GM18520 (cell line): ENCODE results near the gene MYH14.

ENCODE experiments used
- ATAC-seq: cut with Tn5 transposase; IDR thresholded peaks from one replicate; pipeline ENCODE4 v1.9.1; 2021; ENCODE audit not compliant: unreplicated experiment

The MYH14 gene

DNA sequence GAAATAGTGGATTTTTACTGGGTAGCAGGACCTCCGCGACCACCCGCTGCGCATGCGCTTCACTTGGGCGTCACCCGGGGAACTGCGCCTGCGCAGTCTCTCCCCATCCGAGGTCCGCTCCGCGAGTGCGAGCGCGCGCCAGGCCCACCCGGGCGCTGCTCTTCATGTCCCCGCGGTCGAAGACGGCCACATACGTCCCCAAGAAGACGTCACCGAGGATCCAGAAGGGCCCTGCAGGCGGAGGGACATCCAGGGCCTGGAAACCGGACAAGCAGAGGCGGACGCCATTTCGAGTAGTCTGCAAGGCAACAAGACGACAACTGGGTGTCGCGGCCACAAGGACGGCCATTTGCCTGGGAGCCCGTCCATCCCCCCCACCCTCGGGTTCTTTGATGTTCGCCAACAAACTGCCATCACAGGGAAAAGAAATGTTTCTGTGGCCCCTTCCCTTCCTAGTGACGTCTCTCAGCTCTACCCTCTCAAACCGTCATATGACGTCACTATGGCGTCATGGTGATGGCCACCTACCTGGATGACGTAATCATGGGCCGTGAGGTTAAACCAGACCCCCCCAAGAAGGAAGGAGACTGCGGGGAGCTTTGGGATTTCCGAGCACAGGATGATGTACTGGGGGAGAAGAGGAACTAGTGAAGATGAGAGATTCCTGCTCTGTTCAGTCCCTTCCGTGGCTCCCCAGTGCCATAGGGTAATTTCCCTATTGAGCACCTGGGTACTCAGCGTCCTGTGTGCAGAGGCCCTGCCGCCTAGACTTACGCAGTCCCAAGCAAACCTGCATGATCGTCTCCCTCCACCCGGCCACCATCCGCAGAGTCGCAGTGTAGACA is 155.3 kb downstream of the MYH14 start:
- no peak for ATAC-seq

DNA sequence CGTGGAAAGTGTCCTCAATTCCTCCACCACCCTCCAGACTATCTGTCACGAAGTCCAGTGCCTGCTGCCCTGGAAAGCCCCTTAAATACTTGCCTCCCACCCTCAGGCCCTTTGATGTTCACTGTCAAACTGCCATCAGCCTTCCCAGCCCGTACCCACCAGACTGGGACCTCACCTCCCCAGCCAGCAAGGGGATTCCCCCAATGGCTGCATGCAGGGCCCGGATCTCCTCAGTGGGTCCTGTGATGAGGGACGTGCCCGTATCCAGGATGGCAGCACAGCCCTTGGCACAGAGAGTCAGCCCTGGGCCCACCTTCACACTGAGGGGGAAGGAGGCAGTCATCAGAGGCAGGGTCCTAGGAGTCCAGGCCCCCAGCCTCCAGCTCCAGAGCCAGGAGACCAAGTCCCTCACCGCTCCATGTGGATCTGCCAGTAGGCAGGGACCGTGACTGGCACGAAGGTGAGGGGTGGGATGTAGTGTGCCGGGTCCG is 156.0 kb downstream of the MYH14 start:
- ATAC-seq, result no peak
